Stimulated activated CD4-positive, alpha-beta T cell treated with anti-CD3 and anti-CD28 coated beads, TNF-alpha, amount 100 ng/mL, for 1 hour (primary cell): Measurements from ENCODE around the gene PTPN14.
"Not testable (repeated sequence)": the region's sequence is repeated elsewhere in the genome, so short reads cannot be mapped to it uniquely, and the experiment has no call there.

Source experiments
- DNase-seq, 3 donors: peaks; one replicate each; pipeline ENCODE4 v3.0.0-alpha.2; 2020; ENCODE audit warnings: low read depth in 3 of 3, low spot score in 1 of 3

The PTPN14 gene

DNA sequence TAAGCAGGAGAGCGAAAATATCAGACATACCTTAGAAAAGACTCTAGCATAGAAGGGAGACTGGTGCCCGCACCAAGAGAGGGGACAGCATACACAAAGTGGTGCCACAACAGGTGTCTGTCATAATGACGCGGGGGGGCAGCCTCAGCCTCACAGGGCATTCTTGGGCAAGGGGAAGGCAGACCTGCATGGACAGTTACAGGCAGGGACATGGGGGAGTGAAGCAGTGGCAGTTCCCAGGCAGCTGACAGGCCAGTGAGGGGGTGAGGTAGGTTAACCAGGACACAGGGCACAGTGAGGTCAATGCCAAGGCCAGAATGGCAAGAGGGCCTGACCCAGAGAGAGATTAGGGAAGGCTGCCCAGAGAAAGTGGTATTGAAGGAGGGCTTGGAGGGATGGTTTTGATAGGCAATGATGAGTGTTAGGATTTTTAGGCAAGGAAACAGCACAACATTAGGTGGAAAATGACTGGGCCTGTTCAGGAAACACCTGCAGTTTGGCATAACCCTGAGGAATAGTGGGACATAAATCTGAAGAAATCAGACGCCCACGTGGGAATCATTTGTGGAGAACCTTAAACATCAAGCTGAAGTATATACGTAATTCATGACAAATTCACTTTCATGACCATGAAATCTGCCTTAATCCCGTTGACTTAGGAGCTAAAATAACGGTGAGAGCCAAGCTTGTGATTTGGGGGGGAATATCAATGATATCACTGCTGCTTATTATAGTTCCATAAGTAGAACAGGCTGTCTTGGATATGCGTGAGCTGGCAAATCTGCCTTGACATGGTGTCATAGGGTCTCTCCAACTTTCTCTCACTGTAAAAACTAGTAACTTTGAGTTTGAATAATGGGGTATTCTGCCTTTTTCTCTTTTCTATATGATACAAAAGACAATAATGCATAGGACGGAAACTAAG, 8.9 kb downstream of the PTPN14 start:
- DNase-seq, result no peak

DNA sequence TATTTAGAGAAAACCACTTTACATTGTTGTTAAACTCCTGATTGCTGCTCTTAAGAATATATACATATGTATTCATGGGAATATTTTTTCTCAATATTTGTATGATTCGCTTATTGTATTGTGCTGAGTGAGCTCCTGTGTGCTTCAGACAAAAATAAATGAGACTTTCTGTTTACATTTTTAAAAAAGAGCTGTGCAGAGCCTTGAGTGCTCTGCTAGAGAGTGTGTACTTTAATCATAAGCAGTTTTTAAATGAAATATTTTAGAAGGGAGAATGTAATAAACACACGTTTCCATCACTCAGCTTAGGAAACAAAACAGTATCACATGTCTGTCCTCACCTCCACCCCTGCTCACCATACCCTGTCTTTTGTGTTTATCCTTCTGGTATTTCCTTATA, 9.7 kb downstream of the PTPN14 start:
- no peak for DNase-seq

DNA sequence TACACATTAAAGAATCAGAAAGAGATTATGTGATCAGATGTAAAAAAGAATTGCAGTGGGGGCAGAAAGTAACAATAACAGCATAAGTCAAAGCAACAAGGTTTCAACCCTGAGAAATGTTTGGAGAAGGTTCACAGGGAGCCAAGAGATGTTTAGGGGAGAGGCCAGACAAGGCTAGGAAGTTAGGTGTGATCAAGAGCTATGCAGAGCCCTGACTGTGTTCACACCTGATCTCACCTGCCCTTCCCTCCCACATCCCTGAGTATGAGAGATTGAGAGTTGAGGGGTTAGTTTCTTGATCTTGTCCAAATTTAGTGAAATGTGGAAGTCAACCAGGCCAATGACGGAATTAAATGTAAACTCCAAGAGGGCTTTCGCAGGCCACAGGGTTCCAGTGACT, 10.2 kb downstream of the PTPN14 start:
- no peak for DNase-seq

DNA sequence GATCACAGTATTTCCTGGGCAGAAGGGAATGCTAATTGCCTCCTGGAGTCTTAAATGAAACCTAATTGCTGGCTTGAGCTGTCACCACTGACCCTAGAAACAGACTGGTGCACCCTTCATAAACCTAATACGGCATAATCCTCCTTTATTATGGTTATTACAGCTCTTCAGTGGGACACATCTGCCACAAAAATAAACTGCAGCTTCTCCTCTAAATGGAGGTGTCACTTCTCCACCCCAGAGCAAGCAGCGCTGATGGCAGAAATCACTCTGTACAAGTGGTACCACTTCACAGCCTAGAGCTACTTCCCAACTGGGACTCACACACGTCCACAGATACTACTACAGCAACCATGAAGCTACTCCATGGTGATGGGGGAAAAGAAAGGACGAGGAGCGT, 11.1 kb downstream of the PTPN14 start:
- no peak for DNase-seq

DNA sequence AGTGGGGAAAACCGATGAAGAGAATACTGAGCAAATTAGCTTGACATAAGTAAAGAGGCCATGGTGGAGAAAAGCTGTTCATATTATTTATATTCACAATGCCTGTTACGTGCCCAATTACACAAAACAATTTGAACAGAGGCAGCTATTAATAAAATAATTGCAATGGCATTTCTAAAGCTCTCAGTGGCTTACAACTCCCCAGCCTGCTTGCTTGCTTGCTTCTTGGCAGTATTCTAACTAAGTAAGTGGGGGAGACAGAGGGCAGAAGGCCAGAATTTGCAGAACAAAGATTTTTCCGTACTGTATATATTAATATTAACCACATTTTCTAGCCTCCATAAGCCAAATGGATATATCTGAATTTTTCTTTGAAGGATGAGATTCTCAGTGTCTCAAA, 12.9 kb downstream of the PTPN14 start:
- DNase-seq, result no peak

DNA sequence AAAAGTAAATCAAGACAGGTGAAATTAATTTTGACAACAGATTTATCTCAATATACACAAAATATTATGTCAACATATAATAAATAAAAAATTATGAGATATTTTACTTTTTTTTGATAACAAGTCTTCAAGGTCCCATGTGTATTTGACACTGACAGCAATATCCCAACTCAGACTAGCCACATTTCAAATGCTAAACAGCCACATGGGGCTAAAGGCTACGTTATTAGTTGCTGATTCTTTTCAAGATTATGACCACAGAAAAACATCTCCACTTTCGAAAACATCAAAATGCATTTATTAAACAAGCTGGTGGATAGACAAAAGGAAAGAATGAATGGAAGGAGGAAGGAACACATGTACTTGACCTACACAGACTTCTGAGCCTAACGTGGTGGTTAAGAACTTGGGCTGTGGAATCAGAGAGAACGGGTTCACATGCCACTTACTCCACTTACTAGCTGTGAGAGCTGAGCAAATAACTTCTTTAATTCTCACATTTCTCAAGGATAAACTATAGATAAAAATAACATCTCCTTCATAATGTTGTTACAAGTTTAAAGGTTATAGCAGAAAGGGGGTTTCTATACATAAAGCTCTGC, 13.4 kb downstream of the PTPN14 start:
- no peak for DNase-seq

DNA sequence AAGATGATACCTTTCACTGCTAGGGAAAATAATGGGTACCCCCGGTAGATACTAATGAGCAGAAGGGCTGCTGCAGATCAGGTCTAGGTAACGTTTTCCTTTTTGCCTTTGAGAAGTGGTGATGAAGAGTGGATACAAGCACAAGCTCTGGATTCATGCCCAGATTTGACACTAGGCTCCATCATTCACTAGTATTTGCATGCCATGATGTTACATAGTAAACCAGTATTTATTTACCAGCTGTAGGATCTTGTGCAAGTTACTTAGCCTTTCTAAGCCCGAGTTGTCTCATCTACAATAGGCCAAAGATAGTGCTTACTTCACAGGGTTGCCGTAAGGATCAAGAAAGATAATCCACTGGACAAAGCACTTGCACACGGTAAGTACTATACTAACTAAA, 14.2 kb downstream of the PTPN14 start:
- DNase-seq, result no peak

DNA sequence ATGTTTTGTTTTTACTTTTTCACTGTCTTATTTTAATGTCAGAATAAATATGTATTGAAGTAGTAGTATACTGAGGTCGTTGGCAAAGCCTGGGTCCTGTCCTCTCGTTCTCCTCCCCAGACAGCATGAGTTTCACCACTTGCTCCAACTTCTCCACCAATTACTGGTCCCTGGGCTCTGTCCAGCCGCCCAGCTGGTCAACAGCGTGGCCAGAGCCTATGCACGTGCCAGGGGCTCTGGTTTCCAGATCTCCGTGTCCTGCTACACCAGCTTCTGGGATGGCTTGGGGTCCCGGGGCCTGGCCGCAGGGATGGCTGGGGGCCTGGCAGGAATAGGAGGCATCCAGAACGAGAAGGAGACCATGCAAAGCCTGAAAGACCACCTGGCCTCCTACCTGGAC, 19.3 kb downstream of the PTPN14 start:
- DNase-seq, result no peak

DNA sequence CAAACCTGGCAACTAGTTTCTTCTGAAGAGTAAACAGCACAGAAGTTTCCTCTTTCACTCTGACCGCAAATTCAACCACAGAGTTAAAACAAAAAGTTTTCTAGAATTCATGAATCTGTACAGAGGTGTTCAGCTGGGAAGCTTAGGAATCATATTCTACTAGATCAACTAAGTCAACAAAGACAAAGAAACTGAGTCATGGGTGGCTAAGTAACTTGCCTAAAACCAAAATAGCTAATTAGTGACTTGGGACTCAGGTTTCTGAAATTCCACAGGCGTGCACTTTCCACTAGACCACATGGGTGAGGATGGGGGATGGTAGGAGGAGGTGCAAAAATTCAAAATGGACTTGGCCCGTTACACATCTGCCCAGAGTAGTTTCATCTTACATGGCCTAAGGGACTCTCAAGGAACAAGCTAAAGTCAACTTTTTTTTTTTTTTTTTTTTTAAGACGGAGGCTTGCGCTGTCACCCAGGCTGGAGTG, 25.8 kb downstream of the PTPN14 start:
- DNase-seq, result no peak

DNA sequence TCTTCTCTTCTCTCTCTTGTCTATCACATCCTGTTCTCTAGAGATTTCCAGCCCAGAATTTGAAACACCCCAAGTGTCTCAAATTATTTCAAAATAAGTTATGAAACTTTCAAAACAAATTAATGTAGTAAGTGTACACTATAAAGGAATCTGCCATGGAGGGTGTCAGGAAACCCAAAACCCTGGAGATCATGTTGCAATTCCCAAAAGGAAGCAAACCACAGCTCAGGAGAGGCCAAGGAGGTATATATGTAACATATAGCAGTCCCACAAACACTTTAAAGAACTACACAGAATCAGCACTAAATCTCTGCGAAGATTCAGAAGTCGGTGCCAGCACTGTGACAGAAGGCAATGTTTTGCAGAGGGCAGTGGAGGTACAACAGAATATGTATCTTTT, 26.6 kb downstream of the PTPN14 start:
- no peak for DNase-seq

DNA sequence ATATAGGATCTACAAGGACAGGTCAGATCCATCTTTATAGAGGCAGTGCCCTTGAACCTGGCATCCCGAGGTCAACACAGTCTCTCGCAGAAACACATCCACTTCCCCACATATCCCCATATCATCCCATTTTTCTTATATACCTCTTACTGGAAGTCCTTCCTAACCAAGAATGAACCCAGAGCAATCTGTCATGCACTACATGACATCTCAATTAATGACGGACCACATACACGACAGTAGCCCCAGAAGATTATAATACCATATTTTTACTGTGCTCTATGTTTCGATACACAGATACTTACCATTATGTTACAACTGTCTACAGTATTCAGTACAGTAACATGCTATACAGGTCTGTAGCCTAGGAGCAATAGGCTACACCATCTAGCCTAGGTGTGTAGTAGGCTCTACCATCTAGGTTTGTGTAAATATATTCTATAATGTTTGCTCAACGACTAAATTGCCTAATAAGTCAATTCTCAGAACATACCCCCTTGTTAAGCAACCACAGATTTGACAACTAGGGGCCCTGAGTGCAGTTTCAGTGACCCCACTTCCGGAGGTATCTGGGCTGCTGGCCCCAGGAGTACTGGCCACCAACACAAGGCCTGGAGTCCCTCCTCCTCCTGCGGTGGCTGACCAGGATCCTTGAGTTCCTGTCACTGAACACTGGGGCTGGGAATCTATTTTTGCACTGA, 28.1 kb downstream of the PTPN14 start:
- no peak for DNase-seq

DNA sequence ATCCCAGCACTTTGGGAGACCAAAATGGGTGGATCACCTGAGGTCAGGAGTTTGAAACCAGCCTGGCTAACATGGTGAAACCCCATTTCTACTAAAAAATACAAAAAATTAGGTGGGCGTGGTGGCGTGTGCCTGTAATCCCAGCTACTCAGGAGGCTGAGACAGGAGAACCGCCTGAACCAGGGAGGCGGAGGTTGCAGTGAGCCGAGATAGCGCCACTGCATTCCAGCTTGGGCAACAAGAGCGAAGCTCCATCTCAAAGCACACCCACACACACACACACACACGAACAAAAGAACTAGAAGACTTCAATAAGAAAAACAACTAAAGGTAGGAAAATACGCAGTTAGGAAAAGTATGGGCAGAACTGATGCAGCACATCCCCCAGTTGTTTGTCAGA, 29.9 kb downstream of the PTPN14 start:
- not testable (repeated sequence) for DNase-seq

DNA sequence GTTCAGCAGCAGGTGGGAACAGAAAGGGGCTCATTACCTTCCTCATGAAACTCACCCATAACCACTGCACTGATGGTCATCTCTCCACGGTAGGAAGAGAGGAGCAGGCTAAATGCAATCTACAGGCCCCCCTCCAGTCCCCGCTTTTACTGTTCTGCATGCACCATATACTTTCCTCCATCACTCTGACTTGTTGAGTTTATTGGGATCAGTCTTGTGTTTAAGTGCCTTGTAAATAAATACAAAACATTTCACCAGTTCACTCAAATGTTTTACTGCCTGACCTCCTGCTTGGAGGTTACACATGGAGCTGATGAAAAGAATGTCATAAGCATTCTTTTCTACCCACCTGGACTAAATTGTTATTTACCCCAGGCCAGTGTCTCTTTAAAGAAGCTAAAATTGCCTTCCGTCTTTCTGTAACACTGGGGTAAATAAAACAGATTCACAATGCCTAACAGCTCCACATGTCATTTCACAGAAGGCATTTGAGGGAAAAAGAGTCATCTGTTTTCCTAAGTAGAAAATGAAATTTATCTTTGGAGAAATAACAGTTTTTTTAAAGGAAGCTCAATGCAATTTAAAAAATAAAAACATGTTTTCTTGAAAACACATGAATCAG, 30.7 kb downstream of the PTPN14 start:
- DNase-seq, result no peak

DNA sequence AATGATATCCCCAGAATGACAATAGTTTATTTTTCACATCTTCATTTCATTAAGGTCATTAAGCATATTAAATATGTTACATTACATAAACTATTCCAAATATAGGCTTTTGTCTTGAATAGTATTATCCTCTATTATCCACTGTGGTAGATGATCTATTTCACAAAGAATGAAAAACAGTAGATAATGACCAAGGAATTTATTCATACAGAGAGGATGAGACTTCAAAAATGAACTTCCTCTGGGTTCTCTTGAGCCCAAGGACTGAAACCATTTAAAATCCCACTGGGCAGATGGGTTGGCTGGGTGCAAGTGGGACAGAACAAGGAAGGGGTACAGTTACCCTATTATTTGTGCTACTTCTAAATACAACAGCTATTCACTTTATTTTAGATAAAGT, 33.0 kb downstream of the PTPN14 start:
- DNase-seq, result no peak

DNA sequence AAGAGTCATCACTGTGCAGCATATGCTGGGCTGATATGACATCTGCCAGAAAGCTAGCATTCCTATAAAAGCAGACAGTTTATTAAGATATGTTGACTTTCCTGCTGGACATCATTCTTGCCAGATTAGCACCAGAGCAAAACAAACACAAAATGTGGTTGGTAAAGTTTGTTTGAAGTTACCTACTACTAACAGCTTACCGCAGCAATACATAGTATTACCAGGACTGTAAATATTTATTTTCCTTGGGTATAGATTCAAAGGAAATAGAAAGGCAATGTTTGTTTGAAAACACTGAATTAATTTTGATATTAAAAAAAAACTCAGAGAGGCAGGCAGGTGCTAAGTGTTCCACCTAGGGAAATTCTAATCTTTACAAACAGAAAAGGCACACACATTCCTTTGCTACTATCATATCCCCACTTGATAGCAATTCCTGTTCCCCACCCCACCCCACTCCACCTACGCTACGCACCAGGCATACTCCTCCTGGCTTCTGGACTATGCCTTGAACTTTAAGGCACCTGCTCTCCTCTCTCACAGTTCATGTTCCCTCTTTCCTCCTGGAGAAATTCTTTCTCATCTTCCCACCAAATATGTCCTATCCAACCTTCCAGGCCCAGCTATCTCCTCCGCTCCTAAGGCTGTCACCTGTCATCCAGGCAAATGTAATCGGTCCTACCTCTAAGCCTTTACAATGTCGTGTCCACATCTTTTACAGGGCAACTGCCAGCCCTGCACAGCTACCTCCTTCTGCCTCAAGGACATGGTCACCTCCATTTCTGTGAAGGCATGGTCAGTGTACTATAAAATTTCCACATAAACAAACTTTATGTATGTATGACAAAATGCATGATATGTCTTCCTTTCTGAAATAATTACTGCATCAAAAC, 34.7 kb downstream of the PTPN14 start:
- no peak for DNase-seq

DNA sequence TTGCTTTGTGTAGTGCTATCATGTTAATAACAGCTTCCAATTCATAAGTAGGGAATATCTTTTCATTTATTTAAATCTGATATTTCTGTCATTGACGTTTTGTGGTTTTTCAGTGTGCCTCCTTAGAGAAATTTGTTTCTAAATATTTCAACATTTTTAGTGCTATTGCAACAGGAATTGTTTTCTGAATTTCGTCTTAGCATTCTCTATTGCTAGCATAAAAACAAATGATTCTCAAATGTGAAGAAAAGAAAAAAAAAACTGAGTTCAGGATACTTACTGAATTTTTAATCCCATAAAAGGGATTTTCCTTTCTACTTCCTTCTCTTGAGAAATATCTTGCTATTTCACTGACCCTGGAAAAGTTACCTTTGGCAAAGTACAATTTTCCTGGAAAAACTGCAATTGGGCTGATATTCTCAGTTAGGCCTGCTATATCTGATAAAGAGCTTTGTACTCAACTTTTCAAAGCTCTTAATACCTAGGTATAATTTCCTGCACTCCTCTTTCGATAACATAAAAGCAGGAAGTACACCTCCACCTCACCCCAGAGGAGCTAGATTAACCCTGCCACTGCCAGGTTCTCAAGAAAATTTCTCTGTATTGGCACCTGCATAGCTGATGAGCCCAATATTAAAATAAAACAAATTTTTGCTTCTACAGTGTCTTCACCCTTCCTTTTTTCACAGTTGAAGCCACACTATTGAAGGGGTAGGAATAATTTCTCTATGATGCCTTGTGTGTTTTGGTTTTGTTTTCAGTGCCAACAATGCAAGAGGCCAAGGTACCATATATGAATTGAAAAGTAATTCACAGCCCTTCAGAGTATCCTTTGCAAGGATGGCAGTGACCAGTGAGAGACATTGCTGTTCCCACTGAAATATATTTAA, 35.6 kb downstream of the PTPN14 start:
- DNase-seq, result no peak

DNA sequence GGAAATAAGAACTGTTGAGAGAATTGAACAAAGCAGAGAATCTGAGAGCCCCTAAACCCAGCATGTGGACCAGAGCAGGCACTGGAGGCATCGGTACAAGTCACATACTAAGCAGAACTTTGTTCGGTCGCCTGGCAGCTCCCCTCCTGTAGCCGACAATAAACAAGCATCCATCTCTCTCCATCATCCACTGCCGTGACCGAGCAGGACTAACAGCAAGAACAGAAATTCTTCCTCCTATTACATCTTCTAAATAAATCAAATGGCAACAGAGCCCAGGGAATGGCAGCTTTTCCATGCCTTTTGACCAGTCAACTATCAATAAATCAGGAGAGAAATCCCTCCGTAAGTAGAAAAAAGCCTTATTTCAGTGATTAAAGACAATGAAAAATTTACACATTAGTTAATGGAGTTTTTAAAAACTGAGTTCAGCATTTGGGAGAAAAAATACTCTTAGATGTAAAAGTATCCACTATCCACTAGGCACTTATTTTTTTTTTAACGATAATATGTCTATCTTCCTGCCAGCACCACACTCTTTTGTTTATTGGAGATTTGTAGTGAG, 36.5 kb downstream of the PTPN14 start:
- no peak for DNase-seq

DNA sequence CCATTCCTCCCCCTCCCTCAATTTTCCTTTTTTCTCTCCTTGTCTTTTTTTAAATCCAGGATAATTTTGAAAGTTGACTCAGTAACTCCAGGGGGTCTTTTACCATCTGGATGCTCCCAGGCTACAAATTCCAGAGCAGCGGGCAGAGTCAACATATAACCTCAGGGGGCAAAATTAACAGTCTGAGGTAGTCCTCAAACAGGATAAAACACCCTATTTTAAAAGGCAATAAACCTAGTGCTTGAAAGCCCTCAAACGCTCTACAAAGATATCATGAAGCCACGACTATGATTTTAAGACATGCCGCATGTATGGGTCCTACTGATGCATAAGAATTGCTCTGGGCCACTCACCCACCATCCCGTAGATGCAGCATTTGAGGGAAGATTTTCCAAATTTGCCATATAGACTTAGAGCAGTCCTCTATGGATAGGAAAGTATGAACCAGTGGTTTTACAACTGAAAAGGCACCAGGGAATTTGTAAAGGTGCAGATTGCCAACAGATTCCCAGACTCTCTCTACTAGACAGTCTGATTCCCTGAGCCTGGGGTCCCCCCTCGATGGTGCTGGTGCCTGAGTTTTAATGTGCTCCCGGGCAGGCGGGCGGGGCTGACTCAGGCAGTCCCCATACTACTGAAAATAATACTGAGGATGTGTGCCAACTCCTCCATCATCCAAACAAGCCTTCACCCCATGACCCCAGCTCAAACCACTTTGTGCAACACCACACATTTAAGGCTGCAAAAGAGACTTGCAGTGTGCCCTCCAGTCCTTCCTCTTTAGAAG, 37.2 kb downstream of the PTPN14 start:
- DNase-seq, result no peak
